MM.1S (cell line): ENCODE data around the gene TMTC2.

Experiments
- CTCF ChIP-seq: fragments of 300-600 bp; sonication (generic); IDR thresholded peaks from 2 replicates; pipeline ENCODE4 v1.5.1; 2016; ENCODE audit warnings: antibody characterized with exemption, low read length, mixed read lengths
- EZH2 ChIP-seq: fragments of 300-600 bp; sonication (generic); optimal IDR thresholded peaks from 2 replicates; pipeline ENCODE3; 2017; ENCODE audit warnings: low read depth, mild to moderate bottlenecking, antibody characterized with exemption, low read length, mixed read lengths
- EZH2phosphoT487 ChIP-seq: fragments of 300-600 bp; sonication (generic); IDR thresholded peaks from 2 replicates; pipeline ENCODE4 v1.6.1; 2018; ENCODE audit warnings: antibody characterized with exemption, low read length

GRCh38 chr12:82858534-82858917, 171.8 kb downstream of the TMTC2 start:
- TF ChIP-seq CTCF: no peak
- no peak for TF ChIP-seq EZH2phosphoT487
- no peak for TF ChIP-seq EZH2
